ENCODE measurements around the gene NKX2-1. TPM values are rescaled to one million over a fixed set of nuclear protein-coding genes. Genes with fewer than 3 reads are reported as not detected.
A peak's percentile ranks its signal among the peaks of the same experiment; 100 is the strongest.
"Not testable (repeated sequence)": the region's sequence is repeated elsewhere in the genome, so short reads cannot be mapped to it uniquely, and the experiment has no call there.

The NKX2-1 gene
- 0.82 TPM for total RNA-seq

- DNase-seq (ENCODE audit: low spot score in 2 of 2) (peak in 1 of 2 donors; percentile 49), FAIRE-seq (no peak)
Observed at GRCh38 chr14:36519431-36520321, at the start of gene NKX2-1. TSS of gene NKX2-1 (minus strand) at chr14:36520232. CDS start at chr14:36520129, 103 bp downstream.

GRCh38 chr14:36556811-36557433 is 36.9 kb upstream of the NKX2-1 start:
- DNase-seq (ENCODE audit: low spot score in 2 of 2) (peak in 1 of 2 donors; percentile 33), FAIRE-seq (peak; percentile 80)

DNA sequence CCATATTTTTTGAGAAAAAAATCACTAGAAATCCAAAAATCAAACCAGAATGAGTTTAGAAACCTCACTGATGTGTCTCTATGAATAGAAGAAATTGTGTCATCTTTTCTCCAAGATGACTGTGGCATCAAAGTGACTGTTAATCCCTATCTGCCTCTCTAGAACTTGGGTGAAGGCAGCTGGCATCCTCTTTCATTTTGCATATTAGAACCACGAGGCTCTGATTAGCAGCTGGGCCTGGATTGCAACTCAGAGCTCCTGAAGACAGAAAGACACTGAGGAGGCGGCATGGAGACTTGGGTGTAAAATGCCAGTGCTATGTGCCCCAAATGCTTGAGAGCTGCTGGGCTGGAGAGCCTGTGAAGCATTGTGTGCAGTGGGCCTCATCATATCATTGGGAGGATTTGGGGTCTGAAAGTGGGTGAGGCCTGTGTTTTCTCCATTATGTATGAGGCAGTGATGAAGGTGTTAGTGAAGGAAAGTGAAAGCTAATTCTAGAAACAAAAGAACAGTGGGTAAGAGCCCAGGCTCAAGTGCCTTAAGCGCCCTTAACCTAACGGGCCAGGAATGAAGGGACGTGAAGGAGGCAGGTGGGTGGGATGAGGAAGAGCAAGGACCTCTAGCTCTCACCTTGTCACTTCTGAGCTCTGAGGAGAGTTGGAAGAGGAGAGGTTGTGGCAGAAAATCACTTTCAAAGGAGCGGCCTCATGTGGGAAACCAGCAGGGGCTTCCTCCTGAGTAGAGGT is 36.1 kb upstream of the NKX2-1 start:
- FAIRE-seq (no peak), DNase-seq (ENCODE audit: low spot score in 2 of 2) (no peak)

DNA sequence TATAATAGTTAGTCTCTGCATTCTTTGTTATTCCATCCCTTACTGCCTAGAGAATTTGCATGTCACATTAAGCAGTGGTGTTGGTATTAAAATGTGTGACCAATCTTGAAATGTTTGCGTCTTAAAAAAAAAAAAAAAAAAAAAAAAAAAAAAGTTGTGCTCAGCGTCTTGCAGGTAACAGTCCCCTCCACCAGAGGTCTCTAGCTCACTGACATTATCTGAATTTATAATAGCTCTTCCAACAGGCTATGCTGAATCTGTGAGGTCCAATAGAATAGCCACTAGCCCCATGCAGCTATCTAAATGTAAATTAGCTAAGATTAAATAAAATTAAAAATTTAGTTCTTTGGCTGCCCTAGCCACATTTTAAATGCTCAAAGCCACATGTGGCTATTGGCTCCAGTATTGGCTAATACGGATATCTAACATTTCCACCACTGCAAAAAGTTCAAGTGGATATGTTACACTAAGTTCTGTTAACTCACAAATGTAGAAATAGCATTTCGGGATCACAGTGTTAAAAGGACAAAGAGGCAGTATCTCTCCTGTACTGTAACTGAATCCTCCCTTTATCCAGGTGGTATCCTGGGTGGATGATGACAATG is 33.7 kb upstream of the NKX2-1 start:
- peak; percentile 75 for FAIRE-seq
- peak in 1 of 2 donors; percentile 45 for DNase-seq (ENCODE audit: low spot score in 2 of 2)

- DNase-seq (ENCODE audit: low spot score in 2 of 2) (no peak), FAIRE-seq (no peak)
Observed at GRCh38 chr14:36550899-36551298, 30.9 kb upstream of the NKX2-1 start.

GRCh38 chr14:36544280-36544679 is 24.2 kb upstream of the NKX2-1 start:
- DNase-seq (ENCODE audit: low spot score in 2 of 2); FAIRE-seq: not testable (repeated sequence)

DNA sequence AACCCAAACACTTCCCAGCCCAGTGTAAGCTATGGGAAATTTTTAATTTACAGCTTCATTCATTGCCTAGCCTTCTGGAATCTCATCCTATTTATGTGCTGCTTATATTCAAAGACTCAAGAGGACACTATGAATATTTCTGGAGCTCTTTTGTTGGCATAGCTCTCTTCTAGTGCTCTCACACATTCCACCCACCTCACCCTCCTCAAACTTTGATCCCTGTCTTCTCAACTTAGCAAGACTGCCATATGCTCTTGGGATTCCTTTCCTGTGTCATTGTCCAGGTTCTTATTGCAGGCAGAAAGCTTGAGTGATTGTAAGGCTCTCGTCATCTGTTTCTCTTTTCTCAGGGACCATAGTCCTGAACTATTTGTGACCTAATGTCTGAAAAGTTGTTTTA is 18.0 kb upstream of the NKX2-1 start:
- FAIRE-seq (no peak), DNase-seq (ENCODE audit: low spot score in 2 of 2) (no peak)

DNA sequence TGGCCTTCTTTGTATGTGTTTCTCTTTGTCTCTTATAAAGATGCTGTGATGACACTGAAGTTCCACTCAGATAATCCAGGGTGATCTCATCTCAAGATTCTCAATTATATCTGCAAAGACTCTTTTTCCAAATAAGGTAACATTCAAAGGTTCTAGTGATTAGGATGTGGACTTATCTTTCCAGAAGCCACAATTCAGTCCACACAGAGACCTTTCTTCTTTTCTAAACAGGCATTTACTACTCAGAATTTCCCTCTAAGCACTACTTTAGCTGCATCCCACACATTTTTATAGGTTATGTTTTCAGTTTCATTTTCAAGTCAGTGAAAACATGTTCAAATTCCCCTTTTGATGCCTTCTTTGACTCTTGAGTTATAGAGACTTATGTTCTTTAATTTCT is 9.0 kb upstream of the NKX2-1 start:
- DNase-seq (ENCODE audit: low spot score in 2 of 2): no peak
- FAIRE-seq: no peak

GRCh38 chr14:36525746-36526099 is 5.7 kb upstream of the NKX2-1 start:
- FAIRE-seq: no peak
- no peak for DNase-seq (ENCODE audit: low spot score in 2 of 2)

- no peak for FAIRE-seq
- peak in 1 of 2 donors; percentile 20 for DNase-seq (ENCODE audit: low spot score in 2 of 2)
Observed at GRCh38 chr14:36524874-36525745, 5.1 kb upstream of the NKX2-1 start.

GRCh38 chr14:36524220-36524837 is 4.3 kb upstream of the NKX2-1 start:
- FAIRE-seq (no peak), DNase-seq (ENCODE audit: low spot score in 2 of 2) (no peak)

DNA sequence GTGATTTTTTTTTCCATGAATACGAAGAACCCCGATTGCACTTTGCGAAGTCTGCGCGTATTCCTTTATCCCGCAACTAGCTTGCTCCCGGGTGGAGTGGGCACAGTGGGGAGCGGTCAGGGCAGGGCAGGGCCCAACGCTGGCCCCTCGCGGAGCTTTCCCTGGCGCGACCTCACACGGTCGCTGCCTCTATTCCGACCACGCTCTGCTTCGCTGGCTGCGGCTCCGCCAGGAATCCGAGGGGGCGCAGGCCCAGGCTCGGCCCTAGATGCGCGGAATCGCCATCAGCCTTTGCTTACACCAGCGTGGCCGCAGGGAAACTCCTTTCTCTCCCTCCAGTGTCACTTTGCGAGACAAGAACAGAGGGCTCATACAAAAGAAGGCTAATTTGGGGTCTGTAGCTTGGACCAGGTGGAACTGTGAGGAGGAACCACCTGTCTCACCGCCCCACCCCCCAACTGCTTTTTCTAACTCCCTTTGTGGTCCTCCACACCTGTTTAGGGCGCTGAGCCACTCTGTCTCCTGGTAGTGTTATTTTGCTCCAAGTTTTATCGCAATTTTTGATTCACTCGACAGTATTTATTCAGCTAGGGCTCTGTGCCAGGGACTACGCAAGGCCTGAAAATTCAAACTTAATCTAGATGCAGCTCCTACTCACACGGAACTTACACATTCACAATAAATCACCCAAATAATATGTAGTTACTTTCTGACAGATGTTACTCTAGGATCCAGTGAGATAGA is 3.1 kb upstream of the NKX2-1 start:
- FAIRE-seq (no peak), DNase-seq (ENCODE audit: low spot score in 2 of 2) (no peak)

DNA sequence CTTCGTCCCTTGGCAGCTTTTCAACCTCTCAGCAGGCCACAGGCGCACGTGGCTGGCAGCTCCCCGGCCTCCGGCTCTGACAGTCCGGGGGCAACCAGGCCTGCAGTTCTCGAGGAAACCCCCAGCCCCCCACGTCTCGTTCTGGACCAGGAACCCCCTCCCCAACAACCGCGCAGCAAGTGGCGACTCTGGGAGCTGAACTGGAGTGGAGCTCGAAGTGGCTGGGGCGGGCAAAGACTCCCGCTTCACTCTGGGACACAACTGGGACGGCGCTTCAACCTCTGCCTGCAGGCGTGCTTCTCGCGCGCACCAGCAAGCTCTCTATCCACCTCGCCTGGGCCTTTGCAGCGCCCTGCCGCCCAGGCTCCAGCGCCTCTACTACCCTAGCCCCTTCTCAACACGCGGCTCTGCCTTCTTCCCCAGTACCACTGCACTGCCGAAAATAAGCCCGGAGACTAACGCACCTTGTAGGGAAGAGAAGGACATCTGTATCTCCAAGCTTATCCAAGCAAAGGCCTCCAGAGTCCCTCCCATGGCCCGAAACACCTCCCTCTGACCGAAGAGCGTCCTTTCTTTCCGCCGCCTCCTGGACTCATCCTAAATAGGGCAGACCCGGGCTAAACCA is 2.4 kb upstream of the NKX2-1 start:
- FAIRE-seq (no peak), DNase-seq (ENCODE audit: low spot score in 2 of 2) (peak in 1 of 2 donors; percentile 24)

- FAIRE-seq (no peak), DNase-seq (ENCODE audit: low spot score in 2 of 2) (peak in 1 of 2 donors; percentile 17)
Observed at GRCh38 chr14:36521598-36522345, 1.7 kb upstream of the NKX2-1 start.

DNA sequence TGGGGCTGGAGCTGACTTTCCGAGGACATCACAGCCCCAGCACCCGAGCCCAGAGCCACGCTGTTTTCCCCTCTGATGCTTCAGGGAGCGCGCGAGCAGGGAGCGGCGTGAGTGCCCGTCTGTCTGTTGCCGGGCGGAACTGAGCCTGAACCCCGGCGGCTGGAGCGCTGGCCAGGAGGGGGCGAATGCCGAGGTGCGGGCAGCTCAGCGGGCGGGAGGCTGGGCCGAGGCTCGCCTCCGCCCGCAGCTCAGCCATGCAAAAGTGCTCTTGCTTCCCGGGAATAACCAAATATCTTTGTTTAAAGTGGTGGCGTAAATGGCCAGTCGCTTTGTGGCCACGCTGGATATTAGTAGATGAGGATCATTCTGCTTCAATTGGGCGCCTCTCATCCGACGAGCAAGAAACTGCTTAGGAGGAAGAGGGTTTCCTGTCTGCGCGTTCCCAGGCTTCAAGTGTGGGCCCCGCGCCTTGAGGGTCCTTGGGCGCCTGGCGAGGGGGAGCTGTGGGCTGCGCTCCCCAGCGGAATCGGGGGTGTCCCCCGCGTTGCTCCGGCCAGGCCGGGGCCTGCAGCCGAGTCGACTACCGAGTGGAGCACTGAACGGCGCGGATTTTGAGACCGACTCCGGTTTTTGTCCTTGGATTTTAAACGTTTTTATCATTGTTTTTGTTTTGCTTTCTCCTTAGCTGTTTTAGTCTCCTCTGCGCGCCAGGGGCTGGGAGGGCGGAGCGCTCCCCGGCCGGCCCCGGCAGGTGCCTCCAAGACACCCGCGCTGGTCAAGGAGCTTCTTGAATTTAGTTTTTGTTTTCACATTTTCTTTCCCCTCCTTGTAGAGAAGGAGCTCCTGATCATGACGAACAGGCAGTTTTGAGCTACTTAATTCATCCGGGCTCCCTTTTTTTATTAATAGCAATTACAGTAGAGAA is 831 bp upstream of the NKX2-1 start:
- DNase-seq (ENCODE audit: low spot score in 2 of 2): peak in 1 of 2 donors; percentile 49

More for the DNA sequence above, 831 bp upstream of the NKX2-1 start:
- no peak for FAIRE-seq
